GOT3 (cell line): ENCODE data around the gene HTR3B.

ENCODE experiments used
- DNase-seq: peaks from one replicate; lab custom pipeline; 2025; ENCODE audit warnings: mixed read lengths; lab: John Stamatoyannopoulos, UW

The HTR3B gene

GRCh38 chr11:113991170-113991569 is 86.6 kb downstream of the HTR3B start:
- DNase-seq: no peak

- no peak for DNase-seq
Measured at GRCh38 chr11:113991718-113992458, 87.3 kb downstream of the HTR3B start.

GRCh38 chr11:113992459-113993110 is 88.0 kb downstream of the HTR3B start:
- DNase-seq: no peak

GRCh38 chr11:113994077-113994954 is 89.7 kb downstream of the HTR3B start:
- DNase-seq: no peak
